Measurements from ENCODE around the gene CA4.

- TF ChIP-seq, protein P1, sequence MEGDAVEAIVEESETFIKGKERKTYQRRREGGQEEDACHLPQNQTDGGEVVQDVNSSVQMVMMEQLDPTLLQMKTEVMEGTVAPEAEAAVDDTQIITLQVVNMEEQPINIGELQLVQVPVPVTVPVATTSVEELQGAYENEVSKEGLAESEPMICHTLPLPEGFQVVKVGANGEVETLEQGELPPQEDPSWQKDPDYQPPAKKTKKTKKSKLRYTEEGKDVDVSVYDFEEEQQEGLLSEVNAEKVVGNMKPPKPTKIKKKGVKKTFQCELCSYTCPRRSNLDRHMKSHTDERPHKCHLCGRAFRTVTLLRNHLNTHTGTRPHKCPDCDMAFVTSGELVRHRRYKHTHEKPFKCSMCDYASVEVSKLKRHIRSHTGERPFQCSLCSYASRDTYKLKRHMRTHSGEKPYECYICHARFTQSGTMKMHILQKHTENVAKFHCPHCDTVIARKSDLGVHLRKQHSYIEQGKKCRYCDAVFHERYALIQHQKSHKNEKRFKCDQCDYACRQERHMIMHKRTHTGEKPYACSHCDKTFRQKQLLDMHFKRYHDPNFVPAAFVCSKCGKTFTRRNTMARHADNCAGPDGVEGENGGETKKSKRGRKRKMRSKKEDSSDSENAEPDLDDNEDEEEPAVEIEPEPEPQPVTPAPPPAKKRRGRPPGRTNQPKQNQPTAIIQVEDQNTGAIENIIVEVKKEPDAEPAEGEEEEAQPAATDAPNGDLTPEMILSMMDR (IDR thresholded peaks at IDR 0.05; ENCODE audit: low read depth, low read length) = no peak
- no peak for TF ChIP-seq POLR2A (IDR thresholded peaks at IDR 0.05; ENCODE audit: extremely low read depth, insufficient read length)
- TF ChIP-seq, protein P2, sequence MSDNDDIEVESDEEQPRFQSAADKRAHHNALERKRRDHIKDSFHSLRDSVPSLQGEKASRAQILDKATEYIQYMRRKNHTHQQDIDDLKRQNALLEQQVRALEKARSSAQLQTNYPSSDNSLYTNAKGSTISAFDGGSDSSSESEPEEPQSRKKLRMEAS (IDR thresholded peaks at IDR 0.05; ENCODE audit: low read depth, low read length) = no peak
Observed at GRCh38 chr17:60158751-60159478, 9.1 kb downstream of the CA4 start.

Data from NB4 (cell line).